Loucy (cell line): Measurements from ENCODE around the gene TMEM232.

ENCODE experiments used
- H2AFZ ChIP-seq: fragments of 200-600 bp; sonication (generic); 2 replicates; pipeline ENCODE4 v1.6.0; 2016; ENCODE audit warnings: antibody characterized with exemption, mild to moderate bottlenecking, low read length, moderate library complexity
- H3F3A ChIP-seq: fragments of 200-600 bp; 2 replicates; pipeline ENCODE4 v1.6.0; 2016; ENCODE audit warnings: antibody characterized with exemption, low read depth, mild to moderate bottlenecking
- H3K27me3 ChIP-seq: fragments of 200-600 bp; sonication (generic); 2 replicates; pipeline ENCODE4 v1.6.1; 2014; ENCODE audit warnings: low read length, mild to moderate bottlenecking; ENCODE audit not compliant: insufficient read depth, poor library complexity, severe bottlenecking
- H3K36me3 ChIP-seq: fragments of 200-600 bp; sonication (generic); 2 replicates; pipeline ENCODE4 v1.6.1; 2016; ENCODE audit warnings: low read length; ENCODE audit not compliant: insufficient read depth
- H3K4me1 ChIP-seq: fragments of 200-600 bp; sonication (generic); 2 replicates; pipeline ENCODE4 v1.5.1; 2014; ENCODE audit warnings: low read length, mild to moderate bottlenecking; ENCODE audit not compliant: insufficient read depth, poor library complexity, severe bottlenecking
- H3K4me2 ChIP-seq: fragments of 200-600 bp; sonication (generic); 2 replicates; pipeline ENCODE4 v1.6.0; 2014; ENCODE audit warnings: antibody characterized with exemption, low read length, low read depth, mild to moderate bottlenecking; ENCODE audit not compliant: poor library complexity, severe bottlenecking
- H3K4me3 ChIP-seq: fragments of 200-600 bp; sonication (generic); 2 replicates; pipeline ENCODE4 v1.5.1; 2014; ENCODE audit warnings: low read length, mild to moderate bottlenecking, mixed read lengths; ENCODE audit not compliant: poor library complexity, severe bottlenecking
- H3K79me2 ChIP-seq: fragments of 200-600 bp; sonication (generic); 2 replicates; pipeline ENCODE4 v1.6.1; 2014; ENCODE audit warnings: low read length; ENCODE audit not compliant: insufficient read depth
- H3K9ac ChIP-seq: fragments of 200-600 bp; sonication (generic); 2 replicates; pipeline ENCODE4 v1.6.0; 2014; ENCODE audit warnings: mild to moderate bottlenecking, low read depth, low read length, moderate library complexity; ENCODE audit not compliant: poor library complexity, severe bottlenecking
- H3K9me2 ChIP-seq: fragments of 200-600 bp; sonication (generic); replicated peaks from 2 replicates; pipeline ENCODE4 v1.6.1; 2016; ENCODE audit warnings: low read depth, low read length, mixed read lengths
- H3K9me3 ChIP-seq: fragments of 200-600 bp; sonication (generic); 2 replicates; pipeline ENCODE4 v1.6.1; 2014; ENCODE audit warnings: mild to moderate bottlenecking, antibody characterized with exemption, low read length, low read depth; ENCODE audit not compliant: insufficient read depth
- H4K20me1 ChIP-seq: fragments of 200-600 bp; sonication (generic); 2 replicates; pipeline ENCODE4 v1.6.0; 2014; ENCODE audit warnings: antibody characterized with exemption, low read length, mild to moderate bottlenecking; ENCODE audit not compliant: insufficient read depth, poor library complexity, severe bottlenecking
- CTCF ChIP-seq: fragments of 200-600 bp; sonication (generic); conservative IDR thresholded peaks from 2 replicates; pipeline ENCODE4 v1.5.1; 2014; ENCODE audit warnings: mild to moderate bottlenecking, antibody characterized with exemption, low read length
- EZH2phosphoT487 ChIP-seq: fragments of 200-600 bp; IDR thresholded peaks from 2 replicates; pipeline ENCODE4 v1.6.1; 2018; ENCODE audit warnings: antibody characterized with exemption, mild to moderate bottlenecking, moderate library complexity, borderline replicate concordance

TMEM232 gene

GRCh38 chr5:110506378-110506777, 220.1 kb downstream of the TMEM232 start:
- TF ChIP-seq EZH2phosphoT487: no peak
- TF ChIP-seq CTCF: no peak
- H3F3A ChIP-seq: no peaks in the 10 kb centered on the region
- no peak overlapping the region for H3K4me3 ChIP-seq
- H3K9ac ChIP-seq: no peak overlapping the region
- no peak overlapping the region for H2AFZ ChIP-seq
- H3K36me3 ChIP-seq: no peaks in the 10 kb centered on the region
- no peaks in the 10 kb centered on the region for H3K4me1 ChIP-seq
- H3K4me2 ChIP-seq: no peak overlapping the region
- no peaks in the 10 kb centered on the region for H4K20me1 ChIP-seq
- no peaks in the 10 kb centered on the region for H3K9me3 ChIP-seq
- H3K27me3 ChIP-seq: no peaks in the 10 kb centered on the region
- H3K79me2 ChIP-seq: no peaks in the 10 kb centered on the region
- H3K9me2 ChIP-seq: no peaks in the 10 kb centered on the region

- no peak overlapping the region for H3K9ac ChIP-seq
- H3F3A ChIP-seq: no peaks in the 10 kb centered on the region
- H3K27me3 ChIP-seq: no peaks in the 10 kb centered on the region
- TF ChIP-seq EZH2phosphoT487: no peak
- TF ChIP-seq CTCF: no peak
- no peaks in the 10 kb centered on the region for H3K4me1 ChIP-seq
- H3K36me3 ChIP-seq: no peaks in the 10 kb centered on the region
- H3K9me3 ChIP-seq: no peaks in the 10 kb centered on the region
- no peak overlapping the region for H2AFZ ChIP-seq
- H4K20me1 ChIP-seq: no peaks in the 10 kb centered on the region
- no peak overlapping the region for H3K4me3 ChIP-seq
- H3K9me2 ChIP-seq: no peaks in the 10 kb centered on the region
- no peak overlapping the region for H3K4me2 ChIP-seq
- no peaks in the 10 kb centered on the region for H3K79me2 ChIP-seq
Observed at GRCh38 chr5:110496276-110496675, 230.2 kb downstream of the TMEM232 start.

GRCh38 chr5:110492446-110492845, 234.0 kb downstream of the TMEM232 start:
- no peaks in the 10 kb centered on the region for H4K20me1 ChIP-seq
- no peak overlapping the region for H3K4me3 ChIP-seq
- no peaks in the 10 kb centered on the region for H3F3A ChIP-seq
- no peak overlapping the region for H2AFZ ChIP-seq
- no peak for TF ChIP-seq EZH2phosphoT487
- TF ChIP-seq CTCF: no peak
- H3K27me3 ChIP-seq: no peaks in the 10 kb centered on the region
- H3K9me2 ChIP-seq: no peaks in the 10 kb centered on the region
- H3K79me2 ChIP-seq: no peaks in the 10 kb centered on the region
- no peak overlapping the region for H3K9ac ChIP-seq
- H3K36me3 ChIP-seq: no peaks in the 10 kb centered on the region
- H3K4me1 ChIP-seq: no peaks in the 10 kb centered on the region
- no peak overlapping the region for H3K4me2 ChIP-seq
- H3K9me3 ChIP-seq: no peaks in the 10 kb centered on the region
